GM06990 (cell line): ENCODE data around the gene FGFR4.

Source experiments
- DNase-seq: peaks from one replicate; pipeline ENCODE4 v3.0.0-alpha.2; 2011; ENCODE audit not compliant: insufficient read length; ENCODE audit errors: extremely low read depth
- H3K27me3 ChIP-seq: replicated peaks from 2 replicates; pipeline ENCODE4 v1.6.0; 2011; ENCODE audit warnings: low read length; ENCODE audit not compliant: control insufficient read depth, insufficient read depth
- H3K36me3 ChIP-seq: 2 replicates; pipeline ENCODE4 v1.5.1; 2011; ENCODE audit warnings: low read length; ENCODE audit not compliant: control insufficient read depth, insufficient read depth
- H3K4me3 ChIP-seq: replicated peaks from 2 replicates; pipeline ENCODE4 v1.5.1; 2011; ENCODE audit warnings: low read depth, mild to moderate bottlenecking, control low read depth, low read length
- TF ChIP-seq, protein P1 (sequence below): IDR thresholded peaks from 2 replicates; pipeline ENCODE4 v1.5.1; 2011; ENCODE audit warnings: low read length, control low read depth, mild to moderate bottlenecking, inconsistent platforms; ENCODE audit not compliant: insufficient read depth, poor library complexity, severe bottlenecking

FGFR4 gene

DNA sequence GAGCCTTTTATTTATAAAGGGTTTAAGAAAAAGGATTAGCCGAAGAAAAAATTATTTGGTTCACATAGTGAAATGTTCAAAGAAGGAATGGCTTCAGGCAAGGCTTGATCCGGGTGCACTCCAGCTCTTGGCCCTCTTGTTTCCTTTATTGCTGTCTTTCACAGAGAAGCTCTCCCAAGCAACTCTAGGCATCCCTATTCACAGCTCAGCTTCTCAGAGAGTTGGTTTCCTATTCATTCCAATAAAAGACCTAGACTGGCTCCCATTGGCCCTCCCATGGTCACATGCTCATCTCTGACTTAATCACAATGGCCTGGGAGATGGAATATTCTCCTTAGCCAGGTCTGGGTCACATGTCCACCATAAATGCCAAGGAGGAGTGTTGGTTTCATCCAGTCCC is 9.4 kb upstream of the FGFR4 start:
- DNase-seq = no peak
- no peaks in the 10 kb centered on the region; the same call in 1 of the 2 replicates for H3K36me3 ChIP-seq
- no peak overlapping the region for H3K4me3 ChIP-seq
- no peaks in the 10 kb centered on the region for H3K27me3 ChIP-seq
- TF ChIP-seq, protein P1, sequence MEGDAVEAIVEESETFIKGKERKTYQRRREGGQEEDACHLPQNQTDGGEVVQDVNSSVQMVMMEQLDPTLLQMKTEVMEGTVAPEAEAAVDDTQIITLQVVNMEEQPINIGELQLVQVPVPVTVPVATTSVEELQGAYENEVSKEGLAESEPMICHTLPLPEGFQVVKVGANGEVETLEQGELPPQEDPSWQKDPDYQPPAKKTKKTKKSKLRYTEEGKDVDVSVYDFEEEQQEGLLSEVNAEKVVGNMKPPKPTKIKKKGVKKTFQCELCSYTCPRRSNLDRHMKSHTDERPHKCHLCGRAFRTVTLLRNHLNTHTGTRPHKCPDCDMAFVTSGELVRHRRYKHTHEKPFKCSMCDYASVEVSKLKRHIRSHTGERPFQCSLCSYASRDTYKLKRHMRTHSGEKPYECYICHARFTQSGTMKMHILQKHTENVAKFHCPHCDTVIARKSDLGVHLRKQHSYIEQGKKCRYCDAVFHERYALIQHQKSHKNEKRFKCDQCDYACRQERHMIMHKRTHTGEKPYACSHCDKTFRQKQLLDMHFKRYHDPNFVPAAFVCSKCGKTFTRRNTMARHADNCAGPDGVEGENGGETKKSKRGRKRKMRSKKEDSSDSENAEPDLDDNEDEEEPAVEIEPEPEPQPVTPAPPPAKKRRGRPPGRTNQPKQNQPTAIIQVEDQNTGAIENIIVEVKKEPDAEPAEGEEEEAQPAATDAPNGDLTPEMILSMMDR = no peak

DNA sequence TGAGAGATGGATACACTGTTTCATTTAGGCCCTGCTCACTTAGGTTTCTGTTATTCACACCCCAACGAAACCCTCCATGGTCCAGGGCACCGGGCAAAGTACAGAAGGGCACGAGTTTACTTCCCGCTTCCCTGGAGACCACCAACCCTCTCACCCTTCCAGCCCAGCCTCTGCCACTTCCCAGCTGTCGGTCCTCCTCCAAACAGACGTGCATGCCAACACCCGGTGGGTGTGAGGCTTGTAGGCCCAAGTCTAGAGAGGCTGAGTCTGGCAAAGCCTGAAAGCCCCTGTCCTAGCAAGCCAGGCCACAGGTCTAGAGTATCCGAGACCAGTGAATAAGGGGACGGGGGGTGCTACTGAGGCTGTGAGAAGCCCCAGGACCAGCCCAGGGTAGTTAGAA is 7.1 kb upstream of the FGFR4 start:
- no peak for DNase-seq
- Histone ChIP-seq H3K27me3 (no peaks in the 10 kb centered on the region; the same call in 1 of the 2 replicates), H3K36me3 (no peaks in the 10 kb centered on the region), H3K4me3 (no peak overlapping the region)
- TF ChIP-seq, protein P1 = no peak

DNA sequence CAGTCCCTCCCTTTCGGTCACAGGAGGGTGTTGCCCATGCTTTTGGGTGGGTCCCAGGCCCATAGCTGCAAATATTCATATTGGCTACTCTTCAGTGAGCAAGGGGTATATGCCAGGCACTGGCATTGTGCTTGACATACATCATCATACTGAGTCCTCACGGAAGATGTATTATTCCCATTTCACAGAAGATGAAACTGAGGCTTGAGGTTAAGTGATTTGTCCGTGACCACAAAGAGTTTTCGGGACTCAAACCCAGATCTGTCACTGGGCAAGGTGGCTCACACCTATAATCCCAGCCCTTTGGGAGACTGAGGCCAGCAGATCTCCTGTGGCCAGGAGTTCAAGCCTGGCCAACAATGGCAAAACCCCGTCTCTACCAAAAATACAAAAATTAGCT is 6.5 kb upstream of the FGFR4 start:
- H3K36me3 ChIP-seq = no peaks in the 10 kb centered on the region
- H3K27me3 ChIP-seq = no peaks in the 10 kb centered on the region; the same call in 1 of the 2 replicates
- TF ChIP-seq, protein P1 = no peak
- no peak overlapping the region for H3K4me3 ChIP-seq
- DNase-seq = no peak

DNA sequence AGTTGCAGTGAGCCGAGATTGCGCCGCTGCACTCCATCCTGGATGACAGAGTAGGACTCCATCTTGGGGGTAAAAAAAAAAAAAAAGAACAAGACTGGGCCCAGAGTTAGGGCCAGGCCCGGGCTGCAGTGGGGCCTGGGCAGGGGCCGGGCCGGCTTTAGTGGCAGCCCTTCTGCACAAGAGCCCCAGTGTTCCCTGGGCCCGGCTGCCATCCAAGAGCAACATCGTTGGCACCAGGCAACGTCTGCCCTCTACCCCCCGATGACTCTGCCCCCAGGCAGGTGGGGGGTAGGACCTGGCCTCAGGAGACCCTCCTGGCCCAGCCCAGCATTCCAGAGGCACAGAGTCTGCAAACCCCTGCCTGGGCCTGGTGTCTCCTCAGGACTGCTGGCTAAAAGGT is 4.9 kb upstream of the FGFR4 start:
- H3K36me3 ChIP-seq = no peaks in the 10 kb centered on the region
- no peaks in the 10 kb centered on the region; the same call in 1 of the 2 replicates for H3K27me3 ChIP-seq
- TF ChIP-seq, protein P1 = no peak
- no peak for DNase-seq
- H3K4me3 ChIP-seq = no peak overlapping the region

DNA sequence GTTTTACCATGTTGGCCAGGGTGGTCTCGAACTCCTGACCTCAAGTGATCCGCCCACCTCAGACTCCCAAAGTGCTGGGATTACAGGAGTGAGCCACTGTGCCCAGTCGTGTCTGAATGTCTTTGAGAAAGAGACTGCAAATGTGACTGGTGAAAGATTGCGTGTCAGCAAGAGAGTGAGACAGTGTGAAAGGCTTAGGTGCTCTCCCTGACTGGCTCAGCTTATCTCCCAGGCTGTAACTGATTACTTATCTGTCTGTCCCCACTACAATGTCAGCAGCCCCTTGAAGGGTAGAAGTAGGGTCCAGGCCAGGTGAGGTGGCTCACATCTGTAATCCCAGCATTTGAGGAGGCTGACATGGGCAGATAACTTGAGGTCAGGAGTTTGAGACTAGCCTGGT is 3.4 kb upstream of the FGFR4 start:
- Histone ChIP-seq H3K4me3 (no peak overlapping the region), H3K27me3 (no peaks in the 10 kb centered on the region; the same call in 1 of the 2 replicates), H3K36me3 (no peaks in the 10 kb centered on the region)
- no peak for DNase-seq
- TF ChIP-seq, protein P1 = no peak

DNA sequence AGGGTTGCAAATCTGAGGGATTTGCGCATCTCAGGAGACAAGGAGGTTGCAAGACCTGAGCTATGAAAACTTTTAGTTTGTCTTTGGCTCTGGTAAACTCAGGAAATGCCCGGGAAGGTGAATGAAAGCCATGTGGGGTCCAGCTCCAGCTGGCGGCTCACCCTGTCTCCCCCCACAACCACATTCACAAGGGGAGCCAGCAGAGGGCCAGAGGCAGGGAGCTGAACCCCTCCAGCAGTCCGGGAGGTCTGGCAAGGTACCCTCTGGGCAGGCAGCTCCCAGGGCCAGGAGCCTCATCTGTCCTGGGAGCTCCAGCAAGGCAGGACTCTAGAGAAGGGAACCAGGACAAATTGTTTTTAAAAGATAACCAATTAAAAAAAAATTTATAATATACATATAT is 2.5 kb upstream of the FGFR4 start:
- no peaks in the 10 kb centered on the region; the same call in 1 of the 2 replicates for H3K27me3 ChIP-seq
- TF ChIP-seq, protein P1 = no peak
- no peak overlapping the region for H3K4me3 ChIP-seq
- no peaks in the 10 kb centered on the region for H3K36me3 ChIP-seq
- DNase-seq = no peak
